Right lobe of liver (tissue), 6 donors: ENCODE results near the gene C1QTNF8. TPM values are rescaled to one million over a fixed set of nuclear protein-coding genes. Genes with fewer than 3 reads are reported as not detected.

Experiments used
- ATAC-seq, 4 donors: fragments of 200-7000 bp; cut with Tn5 transposase; one replicate each; pipeline ENCODE4 v1.9.1; 2020; ENCODE audit warnings: mild to moderate bottlenecking in 4 of 4, moderate library complexity in 4 of 4
- DNase-seq, 3 donors: peaks; one replicate each; pipeline ENCODE4 v3.0.0-alpha.2; 2020
- H3K27ac ChIP-seq, 3 donors: fragments of 200-600 bp; one replicate each; pipeline ENCODE4 v1.8.0; 2022
- H3K27me3 ChIP-seq, 2 donors: fragments of 200-600 bp; one replicate each; pipeline ENCODE4 v1.8.0; 2022
- H3K36me3 ChIP-seq, 4 donors: fragments of 200-600 bp; sonication (generic) in 1 of 4; one replicate each; pipeline versions ENCODE4 v1.5.1 to v1.8.0; 2017 to 2022; ENCODE audit warnings: control low read depth in 1 of 4
- H3K4me1 ChIP-seq, 4 donors: fragments of 200-600 bp; sonication (generic) in 1 of 4; one replicate each; pipeline versions ENCODE4 v1.5.1 to v1.8.0; 2017 to 2022; ENCODE audit warnings: control low read depth in 1 of 4
- H3K4me3 ChIP-seq, 3 donors: fragments of 200-600 bp; one replicate each; pipeline ENCODE4 v1.8.0; 2022
- H3K9me3 ChIP-seq, 4 donors: fragments of 200-600 bp; sonication (generic) in 1 of 4; one replicate each; pipeline versions ENCODE4 v1.5.1 to v1.8.0; 2017 to 2022; ENCODE audit warnings: control low read depth in 1 of 4
- POLR2A ChIP-seq: fragments of 450-650 bp; IDR thresholded peaks from one replicate; pipeline ENCODE4 v1.6.1; 2017; ENCODE audit warnings: antibody characterized with exemption, mild to moderate bottlenecking
- WGBS: methylation state at CpG from one replicate; pipeline ENCODE4 v1.1.6; 2018; ENCODE audit warnings: low coverage, low lambda C conversion rate; ENCODE audit not compliant: insufficient coverage; ENCODE audit errors: missing lambda C conversion rate; 5-methylcytosine and 5-hydroxymethylcytosine counted together
- intact Hi-C, 2 donors: fragments of 100-400 bp; cut with DNase I; formaldehyde crosslinking; loops; one replicate each; pipeline versions ENCODE4 v1.11.2 to v1.14.1; 2022
- total RNA-seq, 6 experiments: library from RNA; depleted of rRNA in 2 of 6; stranded (reverse); fragments of >200 nt in 2 of 6; fragmentation: NEBNext Ultra II Directional in 3 of 6; extraction: Animal tissue kit (Norgen Biotek cat#: 25700) in 3 of 6; gene quantifications; one replicate each; pipeline versions ENCODE4 v1.1.0 to v1.2.4, GENCODE V29; 2016 to 2023
- TF ChIP-seq, protein P1 (sequence below), 4 donors: fragments of 200-600 bp in 3 of 4; fragments of 450-650 bp in 1 of 4; IDR thresholded peaks; one replicate each; pipeline versions ENCODE4 v1.5.1 to v1.8.0; 2016 to 2022; ENCODE audit warnings: antibody characterized with exemption in 4 of 4, mild to moderate bottlenecking in 2 of 4
- donor health status: DM: no; HTN: yes; CAD: no.
- donor health status: DM: no; HTN: no; CAD: no.
- donor health status: DM: no; HTN: no; CAD: no.
- donor health status: DM: no; HTN: yes; CAD: no.
- donor health status: DM: no; HTN: yes; CAD: no.

Gene C1QTNF8
- total RNA-seq, 6 experiments from 2014 or later, result not detected

DNA sequence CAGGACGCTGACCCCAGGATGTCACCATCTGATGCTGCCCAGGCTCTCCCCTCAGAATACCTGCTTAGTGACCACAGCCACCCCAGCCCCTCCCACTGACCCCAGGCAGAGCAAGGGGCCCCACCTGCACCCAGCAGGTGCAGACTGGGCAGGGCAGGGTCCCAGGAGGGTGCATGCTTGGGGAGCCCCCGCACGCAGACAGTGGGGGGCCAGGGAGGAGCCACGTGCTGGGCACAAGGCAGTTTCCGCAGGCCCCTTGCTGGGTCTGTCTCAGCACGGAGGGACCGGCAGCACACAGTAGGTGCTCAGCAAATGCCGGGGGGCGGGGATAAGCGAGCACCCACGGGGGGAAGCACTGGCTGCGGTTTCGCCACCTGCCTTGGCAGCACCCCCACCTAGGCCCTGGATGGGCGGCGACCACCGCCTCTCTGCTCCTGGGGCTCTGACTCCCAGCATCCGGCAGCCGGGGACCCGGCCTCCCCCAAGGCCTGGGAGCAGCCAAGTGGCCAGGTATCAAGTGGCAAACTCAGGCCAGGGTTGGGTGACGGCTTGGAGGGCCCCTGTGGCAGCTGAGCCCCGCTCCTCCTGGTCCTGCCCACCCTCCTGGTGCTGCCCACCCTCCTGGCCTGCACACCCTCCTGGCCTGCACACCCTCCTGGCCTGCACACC is 42.2 kb downstream of the C1QTNF8 start:
- no peak for DNase-seq
- TF ChIP-seq, protein P1, sequence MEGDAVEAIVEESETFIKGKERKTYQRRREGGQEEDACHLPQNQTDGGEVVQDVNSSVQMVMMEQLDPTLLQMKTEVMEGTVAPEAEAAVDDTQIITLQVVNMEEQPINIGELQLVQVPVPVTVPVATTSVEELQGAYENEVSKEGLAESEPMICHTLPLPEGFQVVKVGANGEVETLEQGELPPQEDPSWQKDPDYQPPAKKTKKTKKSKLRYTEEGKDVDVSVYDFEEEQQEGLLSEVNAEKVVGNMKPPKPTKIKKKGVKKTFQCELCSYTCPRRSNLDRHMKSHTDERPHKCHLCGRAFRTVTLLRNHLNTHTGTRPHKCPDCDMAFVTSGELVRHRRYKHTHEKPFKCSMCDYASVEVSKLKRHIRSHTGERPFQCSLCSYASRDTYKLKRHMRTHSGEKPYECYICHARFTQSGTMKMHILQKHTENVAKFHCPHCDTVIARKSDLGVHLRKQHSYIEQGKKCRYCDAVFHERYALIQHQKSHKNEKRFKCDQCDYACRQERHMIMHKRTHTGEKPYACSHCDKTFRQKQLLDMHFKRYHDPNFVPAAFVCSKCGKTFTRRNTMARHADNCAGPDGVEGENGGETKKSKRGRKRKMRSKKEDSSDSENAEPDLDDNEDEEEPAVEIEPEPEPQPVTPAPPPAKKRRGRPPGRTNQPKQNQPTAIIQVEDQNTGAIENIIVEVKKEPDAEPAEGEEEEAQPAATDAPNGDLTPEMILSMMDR (IDR thresholded peaks at IDR 0.05), result no peak
- no peak for TF ChIP-seq POLR2A
- intact Hi-C loops, result loop anchor here (5.0 kb wide), 2 partner anchors 242 to 342 kb away; no protein-coding TSS in a partner anchor
- no peaks in the 10 kb centered on the region for H3K4me1 ChIP-seq
- no peak overlapping the region for H3K4me3 ChIP-seq
- no peak for ATAC-seq
- H3K27ac ChIP-seq, result no peak overlapping the region
- WGBS, result 80% methylated on average over 1 of the region's 21 CpGs
- H3K36me3 ChIP-seq, result no peaks in the 10 kb centered on the region
- H3K9me3 ChIP-seq, result no peaks in the 10 kb centered on the region
- no peaks in the 10 kb centered on the region for H3K27me3 ChIP-seq

DNA sequence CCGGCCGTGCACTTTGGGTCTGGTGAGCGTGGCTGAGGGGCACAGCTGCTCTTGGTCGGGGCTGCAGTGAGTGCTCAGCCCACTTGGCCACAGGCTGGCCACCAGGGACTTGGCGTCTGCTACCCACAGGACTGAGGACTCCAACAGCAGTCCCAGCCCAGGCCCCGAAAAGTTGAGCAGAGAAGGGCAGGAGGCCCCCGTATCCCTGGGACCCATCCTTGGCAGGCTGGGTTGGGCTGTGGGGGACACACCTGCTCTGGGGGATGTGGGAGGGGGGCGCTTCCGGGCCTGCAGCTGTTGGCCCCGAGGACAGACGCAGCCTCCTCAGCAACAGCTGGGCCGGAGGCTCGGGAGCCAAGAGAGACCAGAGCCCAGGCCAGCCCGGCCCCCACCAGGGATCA is 42.9 kb downstream of the C1QTNF8 start:
- Histone ChIP-seq H3K4me1 (no peaks in the 10 kb centered on the region), H3K27me3 (no peaks in the 10 kb centered on the region), H3K9me3 (no peaks in the 10 kb centered on the region), H3K36me3 (no peaks in the 10 kb centered on the region), H3K27ac (no peak overlapping the region), H3K4me3 (no peak overlapping the region)
- DNase-seq (no peak), ATAC-seq (no peak)
- no CpG with 5 or more reads among the region's 14 CpGs for WGBS
- intact Hi-C loops, result loop anchor here (5.0 kb wide), 2 partner anchors 241 to 341 kb away; no protein-coding TSS in a partner anchor
- TF ChIP-seq, protein P1 (IDR thresholded peaks at IDR 0.05), result no peak
- no peak for TF ChIP-seq POLR2A

DNA sequence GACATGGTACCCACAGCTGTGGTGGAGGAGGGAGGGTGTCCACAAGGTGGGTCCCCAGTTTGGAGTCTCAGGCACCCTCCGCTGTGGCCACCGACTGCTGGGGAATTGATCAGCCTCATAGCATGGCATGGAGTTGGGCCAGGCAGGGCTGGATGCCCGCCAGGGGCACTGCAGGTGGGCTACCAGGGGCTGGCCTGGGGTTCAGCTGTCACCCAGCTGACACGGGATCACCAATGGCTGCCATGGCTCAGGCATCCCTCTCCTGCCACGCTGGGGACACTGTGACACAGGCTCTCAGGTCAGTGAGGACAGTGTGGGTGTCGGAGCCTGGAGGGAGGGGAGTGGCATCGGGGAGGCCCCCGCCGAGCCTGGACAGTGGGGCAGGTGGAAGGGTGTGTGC is 43.3 kb downstream of the C1QTNF8 start:
- no peaks in the 10 kb centered on the region for H3K27me3 ChIP-seq
- no peaks in the 10 kb centered on the region for H3K4me1 ChIP-seq
- ATAC-seq, result no peak
- TF ChIP-seq, protein P1 (IDR thresholded peaks at IDR 0.05), result no peak
- no peak for TF ChIP-seq POLR2A
- H3K27ac ChIP-seq, result no peak overlapping the region
- no peak for DNase-seq
- intact Hi-C loops, result loop anchor here (5.0 kb wide), 2 partner anchors 240 to 340 kb away; no protein-coding TSS in a partner anchor
- no peaks in the 10 kb centered on the region for H3K36me3 ChIP-seq
- H3K4me3 ChIP-seq, result no peak overlapping the region
- WGBS, result no CpG with 5 or more reads among the region's 9 CpGs
- H3K9me3 ChIP-seq, result no peaks in the 10 kb centered on the region

DNA sequence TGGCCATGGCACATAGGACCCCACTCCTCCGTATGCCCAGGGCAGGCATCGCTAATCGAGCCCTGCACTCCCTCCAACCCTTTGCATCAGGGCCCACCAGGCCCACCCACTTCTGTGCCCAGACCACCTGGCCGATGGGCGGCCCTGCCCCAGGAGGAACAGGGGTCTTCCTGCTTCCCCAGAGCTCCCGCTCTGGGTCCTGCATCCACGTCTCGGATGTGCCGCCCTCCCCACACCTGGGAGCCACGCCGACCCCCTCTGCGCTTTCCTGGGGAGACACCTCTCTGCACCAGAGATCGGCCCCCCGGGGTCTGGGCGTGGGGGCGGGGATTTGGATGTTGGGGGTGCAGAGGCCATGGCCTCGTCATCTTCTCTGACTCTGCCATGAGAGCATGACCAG is 44.6 kb downstream of the C1QTNF8 start:
- Histone ChIP-seq H3K4me1 (no peaks in the 10 kb centered on the region), H3K27ac (no peak overlapping the region), H3K4me3 (no peak overlapping the region), H3K9me3 (no peaks in the 10 kb centered on the region), H3K27me3 (no peaks in the 10 kb centered on the region), H3K36me3 (no peaks in the 10 kb centered on the region)
- WGBS, result 67% methylated on average over 4 of the region's 17 CpGs
- intact Hi-C loops, result loop anchor here (5.0 kb wide), 2 partner anchors 239 to 339 kb away; no protein-coding TSS in a partner anchor
- DNase-seq (no peak), ATAC-seq (no peak)
- TF ChIP-seq POLR2A, result no peak
- TF ChIP-seq, protein P1 (IDR thresholded peaks at IDR 0.05), result no peak
